GM23338 (cell line): ENCODE results near the gene RELN. TPM values are rescaled to one million over a fixed set of nuclear protein-coding genes. Genes with fewer than 3 reads are reported as not detected.

Experiments used
- ATAC-seq: fragments of 200-7000 bp; cut with Tn5 transposase; 3 replicates; pipeline ENCODE4 v1.9.1; 2020
- DNase-seq: peaks from one replicate; pipeline ENCODE4 v3.0.0-alpha.2; 2015; ENCODE audit warnings: low spot score
- H2AFZ ChIP-seq: fragments of 200-600 bp; sonication (generic); 2 replicates; pipeline ENCODE4 v1.8.0; 2016; ENCODE audit warnings: antibody characterized with exemption, mild to moderate bottlenecking, moderate library complexity
- H3F3A ChIP-seq: fragments of 200-600 bp; sonication (generic); replicated peaks from 2 replicates; pipeline ENCODE4 v1.8.0; 2017; ENCODE audit warnings: antibody characterized with exemption, mixed run types, low read depth
- H3K27ac ChIP-seq: fragments of 200-600 bp; sonication (generic); 2 replicates; pipeline ENCODE4 v1.6.1; 2016; ENCODE audit warnings: low read depth
- H3K27me3 ChIP-seq: fragments of 200-600 bp; sonication (generic); 2 replicates; pipeline ENCODE4 v1.8.0; 2016; ENCODE audit warnings: mild to moderate bottlenecking, mixed run types, moderate library complexity; ENCODE audit not compliant: insufficient read depth
- H3K36me3 ChIP-seq: fragments of 200-600 bp; sonication (generic); 2 replicates; pipeline ENCODE4 v1.8.0; 2016; ENCODE audit warnings: mild to moderate bottlenecking; ENCODE audit not compliant: insufficient read depth
- H3K4me1 ChIP-seq: fragments of 200-600 bp; sonication (generic); 2 replicates; pipeline ENCODE4 v1.8.0; 2016; ENCODE audit warnings: mild to moderate bottlenecking, moderate library complexity; ENCODE audit not compliant: insufficient read depth
- H3K4me2 ChIP-seq: fragments of 200-600 bp; sonication (generic); 2 replicates; pipeline ENCODE4 v1.7.1; 2017; ENCODE audit warnings: mixed run types
- H3K4me3 ChIP-seq: fragments of 200-600 bp; sonication (generic); 2 replicates; pipeline ENCODE4 v1.6.1; 2016; ENCODE audit warnings: mixed run types
- H3K79me2 ChIP-seq: fragments of 200-600 bp; sonication (generic); replicated peaks from 2 replicates; pipeline ENCODE4 v1.8.0; 2017; ENCODE audit warnings: mild to moderate bottlenecking; ENCODE audit not compliant: insufficient read depth
- H3K9me2 ChIP-seq: fragments of 200-600 bp; sonication (generic); 2 replicates; pipeline ENCODE4 v1.8.0; 2017; ENCODE audit not compliant: insufficient read depth
- H4K20me1 ChIP-seq: fragments of 200-600 bp; sonication (generic); replicated peaks from 2 replicates; pipeline ENCODE4 v1.8.0; 2017; ENCODE audit warnings: mild to moderate bottlenecking; ENCODE audit not compliant: insufficient read depth
- H3K27ac Mint-ChIP-seq: 2 replicates; pipeline ENCODE4 v1.8.0; 2020; ENCODE audit warnings: inconsistent platforms, mild to moderate bottlenecking, moderate library complexity, mixed read lengths
- H3K27me3 Mint-ChIP-seq: 3 replicates; pipeline ENCODE4 v1.8.0; 2022; ENCODE audit warnings: low read depth, mild to moderate bottlenecking, moderate library complexity, mixed read lengths, inconsistent platforms; ENCODE audit not compliant: insufficient read depth, poor library complexity
- H3K36me3 Mint-ChIP-seq: 3 replicates; pipeline ENCODE4 v1.8.0; 2021; ENCODE audit warnings: low read depth, mild to moderate bottlenecking, inconsistent platforms, moderate library complexity, mixed read lengths
- H3K4me1 Mint-ChIP-seq: 3 replicates; pipeline ENCODE4 v1.8.0; 2020; ENCODE audit warnings: mild to moderate bottlenecking, inconsistent platforms, mixed read lengths
- H3K4me3 Mint-ChIP-seq: 3 replicates; pipeline ENCODE4 v1.8.0; 2021; ENCODE audit warnings: moderate library complexity, mild to moderate bottlenecking, inconsistent platforms, mixed read lengths
- H3K9me3 Mint-ChIP-seq: 3 replicates; pipeline ENCODE4 v1.8.0; 2020; ENCODE audit warnings: moderate library complexity, mild to moderate bottlenecking, inconsistent platforms, mixed read lengths
- CREB1 ChIP-seq: fragments of 250-450 bp; sonication (Bioruptor Pico); IDR thresholded peaks from 2 replicates; pipeline ENCODE4 v1.5.0; 2020; ENCODE audit warnings: low read depth, mild to moderate bottlenecking, moderate library complexity
- EZH2 ChIP-seq: fragments of 200-600 bp; sonication (generic); IDR thresholded peaks from one replicate; pipeline ENCODE4 v1.8.0; 2017; ENCODE audit warnings: antibody characterized with exemption, mild to moderate bottlenecking, low read depth; ENCODE audit not compliant: unreplicated experiment
- EZH2phosphoT487 ChIP-seq: fragments of 200-600 bp; sonication (generic); IDR thresholded peaks from one replicate; pipeline ENCODE4 v1.8.1; 2018; ENCODE audit warnings: antibody characterized with exemption; ENCODE audit not compliant: unreplicated experiment
- JUNB ChIP-seq: IDR thresholded peaks from one replicate; pipeline ENCODE4 v1.6.1; 2016; ENCODE audit warnings: antibody characterized with exemption; ENCODE audit not compliant: unreplicated experiment
- NANOG ChIP-seq: IDR thresholded peaks from 2 replicates; pipeline ENCODE4 v1.6.1; 2016; ENCODE audit warnings: antibody characterized with exemption, borderline replicate concordance
- POLR2AphosphoS5 ChIP-seq: IDR thresholded peaks from 2 replicates; pipeline ENCODE4 v1.6.1; 2016; ENCODE audit warnings: antibody characterized with exemption, low read depth
- STAT1 ChIP-seq: IDR thresholded peaks from one replicate; pipeline ENCODE4 v1.6.1; 2016; ENCODE audit warnings: antibody characterized with exemption; ENCODE audit not compliant: unreplicated experiment
- ZNF114 ChIP-seq: fragments of 250-450 bp; sonication (Bioruptor Pico); IDR thresholded peaks from 2 replicates; pipeline ENCODE4 v1.5.0; 2020; ENCODE audit warnings: mild to moderate bottlenecking, moderate library complexity
- ZNF331 ChIP-seq: fragments of 250-450 bp; sonication (Bioruptor Pico); IDR thresholded peaks from 2 replicates; pipeline ENCODE4 v1.5.0; 2020; ENCODE audit warnings: low read depth, mild to moderate bottlenecking, moderate library complexity
- polyA plus RNA-seq: library from polyadenylated mRNA; unstranded; fragments of >200 nt; fragmentation: Nextera tagmentation; extraction: Ambion mirVana; gene quantifications from 2 replicates; pipeline ENCODE4 v1.2.1, GENCODE V29; 2016
- total RNA-seq: library from RNA; depleted of rRNA; stranded (reverse); fragments of >200 nt; shearing (Covaris generic); gene quantifications from 2 replicates; pipeline ENCODE4 v1.2.3, GENCODE V29; 2014
- TF ChIP-seq, protein P1 (sequence below): IDR thresholded peaks from 2 replicates; pipeline ENCODE4 v1.6.1; 2016; ENCODE audit warnings: antibody characterized with exemption
- TF ChIP-seq, protein P2 (sequence below): fragments of 250-450 bp; sonication (Bioruptor Pico); IDR thresholded peaks from 2 replicates; pipeline ENCODE4 v1.5.0; 2020; ENCODE audit warnings: mild to moderate bottlenecking, moderate library complexity
- TF ChIP-seq, protein P3 (sequence below), 2 experiments: fragments of 200-600 bp in 1 of 2; sonication (generic) in 1 of 2; conservative IDR thresholded peaks; 2 replicates each; pipeline versions ENCODE4 v1.5.1 to v1.6.1; 2016 to 2017; ENCODE audit warnings: antibody characterized with exemption in 2 of 2, low read depth in 2 of 2, mild to moderate bottlenecking in 2 of 2, moderate library complexity in 1 of 2

The RELN gene
- total and polyA plus RNA-seq, 2 experiments from 2014 or later: 0.10 to 0.76 TPM

DNA sequence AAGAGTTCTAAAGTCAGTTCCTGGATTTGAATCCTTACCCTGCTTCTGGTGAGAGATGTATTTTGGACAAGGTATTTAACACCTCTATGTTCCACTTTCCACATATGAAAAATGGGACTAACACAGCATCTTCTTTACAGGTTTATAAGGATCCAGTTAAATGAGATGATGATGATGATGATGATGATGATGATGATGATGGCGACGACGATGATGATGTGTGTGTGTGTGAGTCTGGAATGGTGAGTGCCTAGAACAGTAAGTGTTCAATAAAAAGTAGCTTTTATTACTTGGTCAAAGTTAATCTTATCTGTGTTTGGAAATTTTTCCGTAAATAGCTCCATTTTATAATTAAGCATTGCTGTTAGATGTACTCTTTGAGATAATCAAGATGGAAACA is 295.2 kb downstream of the RELN start (continued):
- TF ChIP-seq, protein P1, sequence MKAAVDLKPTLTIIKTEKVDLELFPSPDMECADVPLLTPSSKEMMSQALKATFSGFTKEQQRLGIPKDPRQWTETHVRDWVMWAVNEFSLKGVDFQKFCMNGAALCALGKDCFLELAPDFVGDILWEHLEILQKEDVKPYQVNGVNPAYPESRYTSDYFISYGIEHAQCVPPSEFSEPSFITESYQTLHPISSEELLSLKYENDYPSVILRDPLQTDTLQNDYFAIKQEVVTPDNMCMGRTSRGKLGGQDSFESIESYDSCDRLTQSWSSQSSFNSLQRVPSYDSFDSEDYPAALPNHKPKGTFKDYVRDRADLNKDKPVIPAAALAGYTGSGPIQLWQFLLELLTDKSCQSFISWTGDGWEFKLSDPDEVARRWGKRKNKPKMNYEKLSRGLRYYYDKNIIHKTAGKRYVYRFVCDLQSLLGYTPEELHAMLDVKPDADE: no peak
- TF ChIP-seq NANOG: no peak

DNA sequence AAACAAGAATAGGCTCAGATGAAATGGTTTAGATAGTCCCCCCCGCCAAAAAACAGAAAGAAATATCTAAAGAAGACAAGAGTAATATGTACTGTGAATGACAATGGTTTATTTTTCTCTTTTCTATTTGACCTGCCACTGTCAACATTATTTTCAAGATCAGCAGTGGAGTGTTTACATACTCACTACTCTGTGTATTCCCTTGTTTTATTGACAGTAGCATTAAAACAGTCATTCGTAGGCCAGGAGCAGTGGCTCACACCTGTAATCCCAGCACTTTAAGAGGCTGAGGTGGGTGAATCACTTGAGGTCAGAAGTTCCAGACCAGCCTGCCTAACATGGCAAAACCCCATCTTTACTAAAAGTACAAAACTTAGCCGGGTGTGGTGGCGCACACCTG is 298.2 kb downstream of the RELN start:
- H3K27ac Mint-ChIP-seq: no peak overlapping the region
- TF ChIP-seq ZNF114 (CRISPR knock-in tag) (no peak), STAT1 (no peak), EZH2 (no peak), ZNF331 (CRISPR knock-in tag) (no peak), NANOG (no peak), POLR2AphosphoS5 (no peak), EZH2phosphoT487 (no peak), CREB1 (CRISPR knock-in tag) (no peak), JUNB (no peak)
- TF ChIP-seq, protein P1: no peak
- TF ChIP-seq, protein P2, sequence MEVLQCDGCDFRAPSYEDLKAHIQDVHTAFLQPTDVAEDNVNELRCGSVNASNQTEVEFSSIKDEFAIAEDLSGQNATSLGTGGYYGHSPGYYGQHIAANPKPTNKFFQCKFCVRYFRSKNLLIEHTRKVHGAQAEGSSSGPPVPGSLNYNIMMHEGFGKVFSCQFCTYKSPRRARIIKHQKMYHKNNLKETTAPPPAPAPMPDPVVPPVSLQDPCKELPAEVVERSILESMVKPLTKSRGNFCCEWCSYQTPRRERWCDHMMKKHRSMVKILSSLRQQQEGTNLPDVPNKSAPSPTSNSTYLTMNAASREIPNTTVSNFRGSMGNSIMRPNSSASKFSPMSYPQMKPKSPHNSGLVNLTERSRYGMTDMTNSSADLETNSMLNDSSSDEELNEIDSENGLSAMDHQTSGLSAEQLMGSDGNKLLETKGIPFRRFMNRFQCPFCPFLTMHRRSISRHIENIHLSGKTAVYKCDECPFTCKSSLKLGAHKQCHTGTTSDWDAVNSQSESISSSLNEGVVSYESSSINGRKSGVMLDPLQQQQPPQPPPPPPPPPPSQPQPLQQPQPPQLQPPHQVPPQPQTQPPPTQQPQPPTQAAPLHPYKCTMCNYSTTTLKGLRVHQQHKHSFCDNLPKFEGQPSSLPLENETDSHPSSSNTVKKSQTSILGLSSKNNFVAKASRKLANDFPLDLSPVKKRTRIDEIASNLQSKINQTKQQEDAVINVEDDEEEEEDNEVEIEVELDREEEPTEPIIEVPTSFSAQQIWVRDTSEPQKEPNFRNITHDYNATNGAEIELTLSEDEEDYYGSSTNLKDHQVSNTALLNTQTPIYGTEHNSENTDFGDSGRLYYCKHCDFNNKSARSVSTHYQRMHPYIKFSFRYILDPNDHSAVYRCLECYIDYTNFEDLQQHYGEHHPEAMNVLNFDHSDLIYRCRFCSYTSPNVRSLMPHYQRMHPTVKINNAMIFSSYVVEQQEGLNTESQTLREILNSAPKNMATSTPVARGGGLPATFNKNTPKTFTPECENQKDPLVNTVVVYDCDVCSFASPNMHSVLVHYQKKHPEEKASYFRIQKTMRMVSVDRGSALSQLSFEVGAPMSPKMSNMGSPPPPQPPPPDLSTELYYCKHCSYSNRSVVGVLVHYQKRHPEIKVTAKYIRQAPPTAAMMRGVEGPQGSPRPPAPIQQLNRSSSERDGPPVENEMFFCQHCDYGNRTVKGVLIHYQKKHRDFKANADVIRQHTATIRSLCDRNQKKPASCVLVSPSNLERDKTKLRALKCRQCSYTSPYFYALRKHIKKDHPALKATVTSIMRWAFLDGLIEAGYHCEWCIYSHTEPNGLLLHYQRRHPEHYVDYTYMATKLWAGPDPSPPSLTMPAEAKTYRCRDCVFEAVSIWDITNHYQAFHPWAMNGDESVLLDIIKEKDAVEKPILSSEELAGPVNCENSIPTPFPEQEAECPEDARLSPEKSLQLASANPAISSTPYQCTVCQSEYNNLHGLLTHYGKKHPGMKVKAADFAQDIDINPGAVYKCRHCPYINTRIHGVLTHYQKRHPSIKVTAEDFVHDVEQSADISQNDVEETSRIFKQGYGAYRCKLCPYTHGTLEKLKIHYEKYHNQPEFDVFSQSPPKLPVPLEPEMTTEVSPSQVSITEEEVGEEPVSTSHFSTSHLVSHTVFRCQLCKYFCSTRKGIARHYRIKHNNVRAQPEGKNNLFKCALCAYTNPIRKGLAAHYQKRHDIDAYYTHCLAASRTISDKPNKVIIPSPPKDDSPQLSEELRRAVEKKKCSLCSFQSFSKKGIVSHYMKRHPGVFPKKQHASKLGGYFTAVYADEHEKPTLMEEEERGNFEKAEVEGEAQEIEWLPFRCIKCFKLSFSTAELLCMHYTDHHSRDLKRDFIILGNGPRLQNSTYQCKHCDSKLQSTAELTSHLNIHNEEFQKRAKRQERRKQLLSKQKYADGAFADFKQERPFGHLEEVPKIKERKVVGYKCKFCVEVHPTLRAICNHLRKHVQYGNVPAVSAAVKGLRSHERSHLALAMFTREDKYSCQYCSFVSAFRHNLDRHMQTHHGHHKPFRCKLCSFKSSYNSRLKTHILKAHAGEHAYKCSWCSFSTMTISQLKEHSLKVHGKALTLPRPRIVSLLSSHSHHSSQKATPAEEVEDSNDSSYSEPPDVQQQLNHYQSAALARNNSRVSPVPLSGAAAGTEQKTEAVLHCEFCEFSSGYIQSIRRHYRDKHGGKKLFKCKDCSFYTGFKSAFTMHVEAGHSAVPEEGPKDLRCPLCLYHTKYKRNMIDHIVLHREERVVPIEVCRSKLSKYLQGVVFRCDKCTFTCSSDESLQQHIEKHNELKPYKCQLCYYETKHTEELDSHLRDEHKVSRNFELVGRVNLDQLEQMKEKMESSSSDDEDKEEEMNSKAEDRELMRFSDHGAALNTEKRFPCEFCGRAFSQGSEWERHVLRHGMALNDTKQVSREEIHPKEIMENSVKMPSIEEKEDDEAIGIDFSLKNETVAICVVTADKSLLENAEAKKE (CRISPR knock-in tag): no peak
- TF ChIP-seq, protein P3, sequence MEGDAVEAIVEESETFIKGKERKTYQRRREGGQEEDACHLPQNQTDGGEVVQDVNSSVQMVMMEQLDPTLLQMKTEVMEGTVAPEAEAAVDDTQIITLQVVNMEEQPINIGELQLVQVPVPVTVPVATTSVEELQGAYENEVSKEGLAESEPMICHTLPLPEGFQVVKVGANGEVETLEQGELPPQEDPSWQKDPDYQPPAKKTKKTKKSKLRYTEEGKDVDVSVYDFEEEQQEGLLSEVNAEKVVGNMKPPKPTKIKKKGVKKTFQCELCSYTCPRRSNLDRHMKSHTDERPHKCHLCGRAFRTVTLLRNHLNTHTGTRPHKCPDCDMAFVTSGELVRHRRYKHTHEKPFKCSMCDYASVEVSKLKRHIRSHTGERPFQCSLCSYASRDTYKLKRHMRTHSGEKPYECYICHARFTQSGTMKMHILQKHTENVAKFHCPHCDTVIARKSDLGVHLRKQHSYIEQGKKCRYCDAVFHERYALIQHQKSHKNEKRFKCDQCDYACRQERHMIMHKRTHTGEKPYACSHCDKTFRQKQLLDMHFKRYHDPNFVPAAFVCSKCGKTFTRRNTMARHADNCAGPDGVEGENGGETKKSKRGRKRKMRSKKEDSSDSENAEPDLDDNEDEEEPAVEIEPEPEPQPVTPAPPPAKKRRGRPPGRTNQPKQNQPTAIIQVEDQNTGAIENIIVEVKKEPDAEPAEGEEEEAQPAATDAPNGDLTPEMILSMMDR (conservative IDR thresholded peaks at IDR 0.05; ENCODE audit: low read depth in 2 of 2): no peak

More for the DNA sequence above, 298.2 kb downstream of the RELN start:
- Histone ChIP-seq H2AFZ (no peak overlapping the region), H3F3A (no peaks in the 10 kb centered on the region), H3K4me3 (no peak overlapping the region), H4K20me1 (no peaks in the 10 kb centered on the region), H3K36me3 (no peaks in the 10 kb centered on the region), H3K4me1 (no peaks in the 10 kb centered on the region), H3K9me2 (peaks cover 8% of the 10 kb centered on the region; the same call in 1 of the 2 replicates), H3K4me2 (no peak overlapping the region), H3K79me2 (no peaks in the 10 kb centered on the region), H3K27me3 (no peaks in the 10 kb centered on the region), H3K27ac (no peak overlapping the region)
- DNase-seq (no peak), ATAC-seq (no peak)
- no peaks in the 10 kb centered on the region for H3K36me3 Mint-ChIP-seq
- no peak overlapping the region for H3K4me3 Mint-ChIP-seq
- H3K4me1 Mint-ChIP-seq: no peaks in the 10 kb centered on the region
- no peaks in the 10 kb centered on the region for H3K27me3 Mint-ChIP-seq
- no peaks in the 10 kb centered on the region for H3K9me3 Mint-ChIP-seq
